ENCODE data around the gene NLGN1.

- no peak for TF ChIP-seq CTCF (IDR thresholded peaks at IDR 0.05)
- no peak for TF ChIP-seq POLR2AphosphoS5 (IDR thresholded peaks at IDR 0.05)
- TF ChIP-seq POLR2A (IDR thresholded peaks at IDR 0.05; ENCODE audit: low read depth): no peak
These were observed 218.1 kb downstream of the NLGN1 start for GRCh38 chr3:173615661-173616060.
